ENCODE measurements around the gene NR1D2.

Gene NR1D2

DNA sequence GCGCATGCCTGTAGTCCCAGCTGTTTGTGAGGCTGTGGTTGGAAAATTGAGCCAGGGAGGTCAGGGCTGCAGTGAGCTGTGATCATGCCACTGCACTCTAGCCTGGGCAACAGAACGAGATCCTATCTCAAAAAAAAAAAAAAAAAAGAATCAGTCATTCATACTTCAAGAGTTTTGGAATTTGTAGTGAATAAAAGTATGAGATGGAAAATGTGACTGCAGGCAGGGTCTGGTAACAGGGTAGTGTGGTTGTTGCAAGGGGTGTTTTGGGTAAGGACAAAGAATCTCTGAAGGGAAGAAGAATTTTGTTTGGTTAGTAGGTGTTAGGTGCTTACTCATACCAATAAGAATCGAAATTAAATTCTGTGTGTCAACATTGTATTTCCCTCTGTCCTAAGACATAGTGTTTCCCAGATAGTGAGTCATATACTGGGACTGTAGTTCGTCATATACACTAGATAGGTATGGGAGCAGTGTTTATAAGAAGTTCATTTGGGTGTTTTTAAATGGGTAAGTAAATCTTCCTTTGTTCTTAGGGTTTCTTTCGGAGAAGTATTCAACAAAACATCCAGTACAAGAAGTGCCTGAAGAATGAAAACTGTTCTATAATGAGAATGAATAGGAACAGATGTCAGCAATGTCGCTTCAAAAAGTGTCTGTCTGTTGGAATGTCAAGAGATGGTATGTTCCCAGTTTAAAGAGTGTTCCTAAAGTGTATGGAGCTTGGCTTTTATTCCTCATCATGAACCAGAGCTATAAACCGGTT lies 14.2 kb downstream of the NR1D2 start:
- H3K9ac ChIP-seq: no peak overlapping the region
- no peak overlapping the region for H3K27ac ChIP-seq
- peaks cover 39% of the 10 kb centered on the region for H3K36me3 ChIP-seq
- H4K20me1 ChIP-seq: peaks cover 43% of the 10 kb centered on the region
- H3K4me2 ChIP-seq: no peak overlapping the region
- no peak overlapping the region for H3K4me3 ChIP-seq
- H3K4me1 ChIP-seq: no peaks in the 10 kb centered on the region
- H3K9me3 ChIP-seq: no peaks in the 10 kb centered on the region
- no peaks in the 10 kb centered on the region for H3K27me3 ChIP-seq
- no peak for TF ChIP-seq Cebpa-rat (IDR thresholded peaks at IDR 0.05)

DNA sequence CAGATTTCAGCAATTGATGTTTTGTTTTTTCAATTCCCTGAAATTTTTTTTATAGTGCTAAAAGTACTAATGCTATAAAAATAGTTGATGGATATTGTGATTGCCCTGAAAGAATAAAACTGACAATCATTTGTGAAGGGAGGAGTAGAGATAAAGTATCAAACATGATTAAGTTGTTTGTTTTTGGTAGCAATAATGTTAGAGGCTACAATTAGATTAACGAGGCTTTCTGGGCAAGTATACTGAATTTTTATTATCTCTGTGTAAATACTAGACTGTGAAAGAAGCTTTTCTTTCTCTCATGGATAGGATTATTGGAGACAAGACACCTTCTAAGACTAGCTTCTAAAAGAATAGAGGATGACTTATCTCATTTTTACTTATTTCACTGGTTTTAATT lies 15.6 kb downstream of the NR1D2 start:
- H3K36me3 ChIP-seq: peaks cover 48% of the 10 kb centered on the region
- H3K4me2 ChIP-seq: no peak overlapping the region

DNA sequence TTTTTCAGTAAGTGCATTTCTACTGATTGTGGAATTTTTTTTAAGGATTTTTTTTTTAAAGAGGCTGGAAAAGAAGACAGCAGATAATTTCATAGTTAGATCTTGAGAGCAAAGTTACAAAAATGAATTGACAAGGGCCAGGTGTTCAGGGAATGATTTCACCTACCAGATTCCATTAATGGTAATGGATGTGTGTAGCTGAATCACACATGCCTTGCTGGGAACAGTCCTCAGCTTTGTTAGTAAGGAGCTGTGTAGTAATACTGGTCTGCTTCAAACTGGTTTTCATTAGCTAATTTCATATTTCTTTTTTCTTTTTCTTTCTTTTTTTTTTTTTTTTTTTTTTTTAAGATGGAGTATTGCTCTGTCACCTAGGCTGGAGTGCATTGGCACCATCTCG lies 16.0 kb downstream of the NR1D2 start:
- Histone ChIP-seq H3K9me3 (no peaks in the 10 kb centered on the region), H3K27ac (no peak overlapping the region), H3K9ac (no peak overlapping the region), H3K4me1 (no peaks in the 10 kb centered on the region), H3K4me3 (no peak overlapping the region), H4K20me1 (peaks cover 28% of the 10 kb centered on the region), H3K27me3 (no peaks in the 10 kb centered on the region), H3K4me2 (no peak overlapping the region), H3K36me3 (peaks cover 52% of the 10 kb centered on the region)
- TF ChIP-seq Cebpa-rat (IDR thresholded peaks at IDR 0.05): no peak

More for the DNA sequence above, 15.6 kb downstream of the NR1D2 start:
- H3K9me3 ChIP-seq: no peaks in the 10 kb centered on the region
- no peak overlapping the region for H3K27ac ChIP-seq
- H3K4me3 ChIP-seq: no peak overlapping the region
- H4K20me1 ChIP-seq: peaks cover 29% of the 10 kb centered on the region
- H3K27me3 ChIP-seq: no peaks in the 10 kb centered on the region
- no peak overlapping the region for H3K9ac ChIP-seq
- TF ChIP-seq Cebpa-rat (IDR thresholded peaks at IDR 0.05): no peak
- H3K4me1 ChIP-seq: no peaks in the 10 kb centered on the region

DNA sequence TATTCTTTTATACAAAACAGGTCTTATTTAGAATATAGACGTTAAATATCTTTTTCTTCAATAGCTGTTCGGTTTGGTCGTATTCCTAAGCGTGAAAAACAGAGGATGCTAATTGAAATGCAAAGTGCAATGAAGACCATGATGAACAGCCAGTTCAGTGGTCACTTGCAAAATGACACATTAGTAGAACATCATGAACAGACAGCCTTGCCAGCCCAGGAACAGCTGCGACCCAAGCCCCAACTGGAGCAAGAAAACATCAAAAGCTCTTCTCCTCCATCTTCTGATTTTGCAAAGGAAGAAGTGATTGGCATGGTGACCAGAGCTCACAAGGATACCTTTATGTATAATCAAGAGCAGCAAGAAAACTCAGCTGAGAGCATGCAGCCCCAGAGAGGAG lies 16.8 kb downstream of the NR1D2 start:
- no peak overlapping the region for H3K9ac ChIP-seq
- H4K20me1 ChIP-seq: peaks cover 26% of the 10 kb centered on the region; the same call in 1 of the 2 replicates
- H3K27ac ChIP-seq: no peak overlapping the region
- H3K36me3 ChIP-seq: peaks cover 58% of the 10 kb centered on the region
- no peak overlapping the region for H3K4me2 ChIP-seq
- H3K4me1 ChIP-seq: no peaks in the 10 kb centered on the region
- no peaks in the 10 kb centered on the region for H3K9me3 ChIP-seq
- no peak overlapping the region for H3K4me3 ChIP-seq
- H3K27me3 ChIP-seq: no peaks in the 10 kb centered on the region
- TF ChIP-seq Cebpa-rat (IDR thresholded peaks at IDR 0.05): no peak

DNA sequence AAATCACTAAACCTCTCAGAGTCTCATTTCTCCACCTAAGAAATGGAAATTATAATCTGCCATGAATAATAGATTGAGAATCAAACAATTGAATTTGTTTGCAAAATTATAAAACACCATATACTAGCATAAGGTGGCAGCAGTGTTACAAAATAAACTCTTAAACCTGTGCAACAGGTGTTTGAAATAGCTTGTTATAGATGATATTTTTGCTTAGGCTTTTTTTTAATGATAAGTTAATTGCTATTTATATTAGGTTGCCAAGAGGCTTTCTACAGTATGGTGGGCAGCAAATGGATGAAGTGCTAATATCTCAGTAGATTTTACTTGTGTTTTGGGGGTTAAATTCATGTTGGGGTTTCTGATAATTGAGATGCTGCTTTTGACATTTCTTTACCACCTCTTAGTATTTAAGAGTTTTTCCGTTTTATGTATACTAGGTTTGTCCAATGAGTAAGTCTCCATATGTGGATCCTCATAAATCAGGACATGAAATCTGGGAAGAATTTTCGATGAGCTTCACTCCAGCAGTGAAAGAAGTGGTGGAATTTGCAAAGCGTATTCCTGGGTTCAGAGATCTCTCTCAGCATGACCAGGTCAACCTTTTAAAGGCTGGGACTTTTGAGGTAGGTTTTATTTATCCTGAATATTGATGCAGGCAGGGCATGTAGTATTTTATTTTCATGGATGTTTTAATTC lies 19.6 kb downstream of the NR1D2 start:
- TF ChIP-seq Cebpa-rat (IDR thresholded peaks at IDR 0.05): no peak
- Histone ChIP-seq H4K20me1 (0 out of 2 replicates have a peak, but pooled peaks cover 10% of the 10 kb centered on the region), H3K27ac (no peak overlapping the region), H3K4me2 (no peak overlapping the region), H3K9ac (no peak overlapping the region), H3K4me1 (no peaks in the 10 kb centered on the region), H3K27me3 (no peaks in the 10 kb centered on the region), H3K36me3 (peaks cover 67% of the 10 kb centered on the region), H3K4me3 (no peak overlapping the region), H3K9me3 (no peaks in the 10 kb centered on the region)

DNA sequence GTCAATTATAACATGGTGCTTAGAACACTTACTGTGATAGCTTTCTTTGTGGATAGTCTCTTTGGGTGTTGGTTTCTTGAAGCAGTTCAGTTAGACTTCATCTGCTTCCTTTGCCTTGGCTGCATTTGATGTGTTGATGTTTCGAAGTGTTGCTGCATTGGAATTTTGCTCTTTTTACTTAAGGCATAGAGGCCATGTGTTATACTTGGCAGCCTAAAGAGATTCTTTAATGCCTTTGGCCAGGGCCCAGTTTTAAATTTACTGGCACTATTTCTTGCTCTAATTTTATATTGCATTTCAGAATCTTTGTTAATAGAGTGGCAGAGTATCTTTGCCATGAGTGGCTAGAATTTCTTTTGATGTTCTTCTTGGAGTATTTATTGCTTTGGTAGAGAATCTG lies 21.2 kb downstream of the NR1D2 start:
- no peak overlapping the region for H3K4me3 ChIP-seq
- peaks cover 56% of the 10 kb centered on the region for H3K36me3 ChIP-seq
- H3K9ac ChIP-seq: no peak overlapping the region
- no peaks in the 10 kb centered on the region for H3K9me3 ChIP-seq
- no peak overlapping the region for H3K27ac ChIP-seq
- no peaks in the 10 kb centered on the region for H3K27me3 ChIP-seq
- H3K4me1 ChIP-seq: no peaks in the 10 kb centered on the region
- H3K4me2 ChIP-seq: no peak overlapping the region
- TF ChIP-seq Cebpa-rat (IDR thresholded peaks at IDR 0.05): no peak
- H4K20me1 ChIP-seq: 0 out of 2 replicates have a peak, but pooled peaks cover 10% of the 10 kb centered on the region

DNA sequence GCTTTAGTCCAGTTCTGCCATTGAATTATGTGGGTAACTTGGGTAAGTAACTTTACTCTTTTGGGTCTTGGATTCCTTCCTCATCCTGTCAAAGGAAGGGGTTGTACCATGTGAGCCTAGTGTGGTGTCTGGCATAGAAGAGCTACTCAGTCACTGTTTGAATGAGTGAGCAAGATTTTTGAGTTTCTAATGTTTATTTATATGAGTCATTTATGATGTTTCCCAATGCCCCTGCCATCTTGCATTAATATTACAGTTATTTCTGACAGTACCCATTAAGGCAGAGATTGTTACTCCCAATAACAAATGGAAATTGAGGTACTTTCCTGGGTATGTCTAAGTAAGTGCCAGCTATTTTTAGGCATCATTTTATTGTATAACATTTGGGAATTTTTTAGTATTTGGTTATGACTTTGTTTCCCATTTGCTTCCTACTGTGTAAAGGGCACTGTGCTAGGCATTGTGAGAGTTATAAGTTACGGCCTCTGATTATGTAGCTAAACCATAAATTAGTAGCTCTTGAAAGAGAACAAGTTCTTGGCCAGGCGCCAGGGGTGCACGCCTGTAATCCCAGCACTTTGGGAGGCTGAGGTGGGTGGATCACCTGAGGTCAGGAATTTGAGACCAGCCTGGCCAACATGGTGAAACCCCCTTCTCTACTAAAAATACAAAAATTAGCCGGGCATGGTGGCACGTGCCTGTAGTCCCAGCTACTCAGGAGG lies 23.5 kb downstream of the NR1D2 start:
- peaks cover 41% of the 10 kb centered on the region for H3K36me3 ChIP-seq
- no peaks in the 10 kb centered on the region for H3K27me3 ChIP-seq
- H3K4me1 ChIP-seq: no peaks in the 10 kb centered on the region
- H3K9me3 ChIP-seq: no peaks in the 10 kb centered on the region
- H3K4me2 ChIP-seq: no peak overlapping the region
- no peak for TF ChIP-seq Cebpa-rat (IDR thresholded peaks at IDR 0.05)
- no peak overlapping the region for H3K27ac ChIP-seq
- no peak overlapping the region for H3K9ac ChIP-seq
- H4K20me1 ChIP-seq: 0 out of 2 replicates have a peak, but pooled peaks cover 10% of the 10 kb centered on the region
- H3K4me3 ChIP-seq: no peak overlapping the region

DNA sequence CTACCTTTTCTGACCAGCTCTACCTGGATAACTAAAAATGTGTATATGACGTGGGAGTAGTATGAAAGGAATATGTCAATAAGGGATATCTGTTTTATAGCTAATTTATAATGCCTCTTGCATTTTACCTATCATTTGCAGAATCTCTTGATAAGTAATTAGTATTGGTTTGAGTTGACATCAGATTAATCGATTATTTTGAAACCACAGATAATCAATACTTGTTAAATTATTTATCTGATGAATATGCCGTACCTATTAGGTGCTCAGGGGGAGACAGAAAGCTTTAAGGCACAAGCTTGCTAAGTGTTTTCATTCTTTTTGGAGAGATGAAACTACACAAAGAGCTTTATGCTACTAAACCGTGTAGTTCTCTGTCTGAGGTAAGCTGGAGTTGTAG lies 24.3 kb downstream of the NR1D2 start:
- Histone ChIP-seq H3K9me3 (no peaks in the 10 kb centered on the region), H3K4me1 (no peaks in the 10 kb centered on the region), H3K4me2 (no peak overlapping the region), H3K27me3 (no peaks in the 10 kb centered on the region), H3K27ac (no peak overlapping the region), H3K4me3 (no peak overlapping the region), H4K20me1 (0 out of 2 replicates have a peak, but pooled peaks cover 10% of the 10 kb centered on the region), H3K36me3 (peaks cover 38% of the 10 kb centered on the region), H3K9ac (no peak overlapping the region)
- TF ChIP-seq Cebpa-rat (IDR thresholded peaks at IDR 0.05): no peak

DNA sequence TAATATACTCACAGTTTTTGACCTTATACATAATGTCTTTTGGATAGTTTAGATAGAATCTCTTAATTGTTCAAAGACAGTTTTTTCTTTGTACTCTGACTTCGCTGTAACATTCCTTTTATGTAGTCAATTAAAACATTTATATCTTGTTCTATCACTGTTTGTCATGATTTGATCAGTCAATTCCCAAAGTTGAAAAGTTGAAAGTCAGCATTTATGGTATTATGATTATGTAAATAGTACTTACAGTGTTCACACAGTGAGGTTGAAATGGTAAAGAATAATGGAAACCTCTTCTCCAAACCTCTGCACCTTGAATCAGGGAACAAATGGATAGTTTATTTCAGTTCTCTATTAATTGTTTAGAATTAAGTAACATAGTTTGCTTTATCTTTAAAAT lies 26.6 kb downstream of the NR1D2 start:
- Histone ChIP-seq H3K27me3 (no peaks in the 10 kb centered on the region), H4K20me1 (0 out of 2 replicates have a peak, but pooled peaks cover under 1% of the 10 kb centered on the region), H3K4me3 (no peak overlapping the region), H3K36me3 (peaks cover 35% of the 10 kb centered on the region), H3K27ac (no peak overlapping the region), H3K4me1 (no peaks in the 10 kb centered on the region), H3K4me2 (no peak overlapping the region), H3K9me3 (peaks cover 14% of the 10 kb centered on the region), H3K9ac (no peak overlapping the region)
- no peak for TF ChIP-seq Cebpa-rat (IDR thresholded peaks at IDR 0.05)

DNA sequence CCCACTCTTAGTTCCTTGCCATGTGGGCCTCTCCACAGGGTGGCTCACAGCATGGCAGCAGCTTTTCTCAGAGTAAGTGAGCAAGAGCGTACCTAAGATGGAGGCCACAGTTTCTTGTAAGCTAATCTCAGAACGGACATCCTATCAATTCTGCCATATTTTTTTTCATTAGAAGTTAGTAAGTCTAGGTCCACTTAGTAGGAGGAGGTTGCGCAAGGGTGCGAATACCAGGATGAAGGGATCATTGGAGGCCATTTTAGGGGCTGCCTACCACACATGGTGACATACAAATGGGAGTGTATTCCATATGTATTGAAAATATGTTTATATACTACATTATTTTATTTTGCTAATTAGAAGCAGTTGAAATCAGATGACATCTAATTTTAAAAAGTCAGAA lies 31.5 kb downstream of the NR1D2 start:
- H3K9ac ChIP-seq: no peak overlapping the region
- no peaks in the 10 kb centered on the region for H4K20me1 ChIP-seq
- H3K36me3 ChIP-seq: peaks cover 34% of the 10 kb centered on the region
- H3K4me1 ChIP-seq: no peaks in the 10 kb centered on the region
- TF ChIP-seq Cebpa-rat (IDR thresholded peaks at IDR 0.05): no peak
- no peak overlapping the region for H3K27ac ChIP-seq
- no peaks in the 10 kb centered on the region for H3K27me3 ChIP-seq
- no peak overlapping the region for H3K4me3 ChIP-seq
- no peak overlapping the region for H3K4me2 ChIP-seq
- peaks cover 21% of the 10 kb centered on the region for H3K9me3 ChIP-seq

All from BLaER1 (cell line).